ENCODE results near the gene PPM1N. TPM values are rescaled to one million over a fixed set of nuclear protein-coding genes. Genes with fewer than 3 reads are reported as not detected.

PPM1N gene
- total and polyA plus RNA-seq, 12 donors = 0.33 to 3.7 (median 1.6) TPM; not detected in 2

- DNase-seq = peak in 3 of 7 donors; percentile 39 to 50 (median 45)
- no peak for TF ChIP-seq CTCF (IDR thresholded peaks at IDR 0.05)
- no peak for TF ChIP-seq POLR2A (IDR thresholded peaks at IDR 0.05)
- Histone ChIP-seq H3K4me3 (no peak overlapping the region), H3K4me1 (replicated peaks in 1 of 2) (peaks cover 0 to 10% of the 10 kb centered on the region in 2 donors), H3K27ac (no peak overlapping the region), H3K27me3 (no peaks in the 10 kb centered on the region), H3K9me3 (replicated peaks in 1 of 3) (no peaks in the 10 kb centered on the region), H3K36me3 (replicated peaks in 1 of 2) (peaks cover 0 to 4% of the 10 kb centered on the region in 2 donors)
- intact Hi-C loops (cut with DNase I) = no loop called here
- WGBS, 4 donors = 82 to 95% (median 85%) methylated on average over 9 of the region's 9 CpGs
These were observed 49.8 kb downstream of the PPM1N start for GRCh38 chr19:45547965-45548609.

Other genes with a start within 250 kb of the PPM1N start
- 10 to 100 TPM in 8 of 9 donors, 1 to 10 TPM in 1; 5.6 to 41.9 (median 26.3) TPM for gene MARK4, start 247.2 kb upstream of the PPM1N start, total RNA-seq
- gene MARK4, start 247.2 kb upstream of the PPM1N start, polyA plus RNA-seq = 10 to 100 TPM; 19.1 to 53.3 (median 28.8) TPM
- gene CKM, start 175.6 kb upstream of the PPM1N start, total RNA-seq = 10 to 100 TPM in 1 of 9 donors, 1 to 10 TPM in 1, under 1 TPM in 2, not detected in 5; 0.33 to 51.3 (median 0.84) TPM
- gene CKM, start 175.6 kb upstream of the PPM1N start, polyA plus RNA-seq = 1 to 10 TPM in 2 of 3 donors, not detected in 1; 1.5 to 2.7 TPM
- under 1 TPM in 3 of 9 donors, not detected in 6; 0.17 to 0.30 (median 0.28) TPM for gene KLC3, start 157.7 kb upstream of the PPM1N start, total RNA-seq
- gene KLC3, start 157.7 kb upstream of the PPM1N start, polyA plus RNA-seq = under 1 TPM in 2 of 3 donors, not detected in 1; 0.16 to 0.17 TPM
- 10 to 100 TPM; 10.1 to 31.9 (median 26.6) TPM for gene ERCC2, start 127.9 kb upstream of the PPM1N start, total RNA-seq
- gene ERCC2, start 127.9 kb upstream of the PPM1N start, polyA plus RNA-seq = 10 to 100 TPM; 19.6 to 53.3 (median 31.3) TPM
- gene PPP1R13L, start 93.4 kb upstream of the PPM1N start, total RNA-seq = 10 to 100 TPM in 8 of 9 donors, 1 to 10 TPM in 1; 1.7 to 55.7 (median 35.2) TPM
- 10 to 100 TPM; 11.9 to 95.2 (median 35.2) TPM for gene PPP1R13L, start 93.4 kb upstream of the PPM1N start, polyA plus RNA-seq
- gene POLR1G, start 91.8 kb upstream of the PPM1N start, total RNA-seq = 1 to 10 TPM; 3.6 to 9.2 (median 6.6) TPM
- gene POLR1G, start 91.8 kb upstream of the PPM1N start, polyA plus RNA-seq = 10 to 100 TPM in 1 of 3 donors, 1 to 10 TPM in 2; 3.1 to 11.3 (median 9.5) TPM
- gene ERCC1, start 74.5 kb upstream of the PPM1N start, total RNA-seq = 100 to 1,000 TPM in 2 of 9 donors, 10 to 100 TPM in 7; 63.6 to 107 (median 86.1) TPM
- 10 to 100 TPM; 62.9 to 89.2 (median 87.0) TPM for gene ERCC1, start 74.5 kb upstream of the PPM1N start, polyA plus RNA-seq
- 10 to 100 TPM in 1 of 9 donors, 1 to 10 TPM in 8; 1.0 to 21.7 (median 3.0) TPM for gene FOSB, start 30.4 kb upstream of the PPM1N start, total RNA-seq
- 10 to 100 TPM in 1 of 3 donors, 1 to 10 TPM in 1, under 1 TPM in 1; 0.95 to 11.1 (median 4.3) TPM for gene FOSB, start 30.4 kb upstream of the PPM1N start, polyA plus RNA-seq
- gene RTN2, start 1.4 kb upstream of the PPM1N start, total RNA-seq = 10 to 100 TPM in 7 of 9 donors, 1 to 10 TPM in 2; 7.7 to 65.8 (median 19.9) TPM
- 10 to 100 TPM in 1 of 3 donors, 1 to 10 TPM in 2; 4.8 to 11.8 (median 7.4) TPM for gene RTN2, start 1.4 kb upstream of the PPM1N start, polyA plus RNA-seq
- gene VASP, start 9.0 kb downstream of the PPM1N start, total RNA-seq = 100 to 1,000 TPM in 2 of 9 donors, 10 to 100 TPM in 7; 28.7 to 118 (median 63.5) TPM
- gene VASP, start 9.0 kb downstream of the PPM1N start, polyA plus RNA-seq = 10 to 100 TPM; 30.2 to 96.2 (median 62.9) TPM
- gene OPA3, start 86.4 kb downstream of the PPM1N start, total RNA-seq = 10 to 100 TPM in 7 of 9 donors, 1 to 10 TPM in 2; 6.5 to 34.1 (median 17.4) TPM
- gene OPA3, start 86.4 kb downstream of the PPM1N start, polyA plus RNA-seq = 10 to 100 TPM in 1 of 3 donors, 1 to 10 TPM in 2; 4.3 to 19.7 (median 7.3) TPM
- 1 to 10 TPM in 8 of 9 donors, under 1 TPM in 1; 0.55 to 7.8 (median 3.5) TPM for gene GPR4, start 103.8 kb downstream of the PPM1N start, total RNA-seq
- 10 to 100 TPM in 1 of 3 donors, 1 to 10 TPM in 2; 7.6 to 11.3 (median 9.6) TPM for gene GPR4, start 103.8 kb downstream of the PPM1N start, polyA plus RNA-seq
- gene EML2, start 141.0 kb downstream of the PPM1N start, total RNA-seq = 100 to 1,000 TPM in 4 of 9 donors, 10 to 100 TPM in 5; 20.7 to 139 (median 93.2) TPM
- gene EML2, start 141.0 kb downstream of the PPM1N start, polyA plus RNA-seq = 10 to 100 TPM; 22.8 to 88.9 (median 78.9) TPM
- 1 to 10 TPM in 1 of 9 donors, under 1 TPM in 5, not detected in 3; 0.28 to 1.3 (median 0.70) TPM for gene GIPR, start 169.8 kb downstream of the PPM1N start, total RNA-seq
- gene GIPR, start 169.8 kb downstream of the PPM1N start, polyA plus RNA-seq = 1 to 10 TPM in 1 of 3 donors, under 1 TPM in 1, not detected in 1; 0.80 to 1.8 TPM
- 100 to 1,000 TPM; 179 to 473 (median 318) TPM for gene SNRPD2, start 193.5 kb downstream of the PPM1N start, total RNA-seq
- gene SNRPD2, start 193.5 kb downstream of the PPM1N start, polyA plus RNA-seq = 100 to 1,000 TPM; 233 to 440 (median 329) TPM
- gene QPCTL, start 194.2 kb downstream of the PPM1N start, total RNA-seq = 10 to 100 TPM in 4 of 9 donors, 1 to 10 TPM in 5; 2.8 to 14.4 (median 9.8) TPM
- gene QPCTL, start 194.2 kb downstream of the PPM1N start, polyA plus RNA-seq = 10 to 100 TPM in 2 of 3 donors, 1 to 10 TPM in 1; 5.2 to 17.2 (median 14.1) TPM
- gene FBXO46, start 232.5 kb downstream of the PPM1N start, total RNA-seq = 10 to 100 TPM in 7 of 9 donors, 1 to 10 TPM in 2; 5.2 to 25.6 (median 11.6) TPM
- gene FBXO46, start 232.5 kb downstream of the PPM1N start, polyA plus RNA-seq = 10 to 100 TPM in 1 of 3 donors, 1 to 10 TPM in 2; 3.2 to 19.5 (median 9.1) TPM
- gene MEIOSIN, start 235.0 kb downstream of the PPM1N start, total RNA-seq = under 1 TPM in 1 of 9 donors, not detected in 8; 0.06 TPM
- under 1 TPM in 2 of 3 donors, not detected in 1; 0.03 to 0.05 TPM for gene MEIOSIN, start 235.0 kb downstream of the PPM1N start, polyA plus RNA-seq